ENCODE results near the gene SORBS2.

SORBS2 gene

GRCh38 chr4:185837415-185838103 lies 25.6 kb upstream of the SORBS2 start:
- no peak for TF ChIP-seq POLR2A (IDR thresholded peaks at IDR 0.05; ENCODE audit: extremely low read depth, insufficient read length)
- no peak for TF ChIP-seq MYC (IDR thresholded peaks at IDR 0.05; ENCODE audit: low read depth, low read length)
- no peak for TF ChIP-seq CTCF (IDR thresholded peaks at IDR 0.05; ENCODE audit: low read depth, low read length)
- no peak for TF ChIP-seq MAX (IDR thresholded peaks at IDR 0.05; ENCODE audit: low read depth, low read length)
- no peak for DNase-seq (ENCODE audit: low read depth)
- H3K4me3 ChIP-seq (ENCODE audit: low read depth, low read length) = no peak overlapping the region

- DNase-seq (ENCODE audit: low read depth) = no peak
- TF ChIP-seq POLR2A (IDR thresholded peaks at IDR 0.05; ENCODE audit: extremely low read depth, insufficient read length) (no peak), MAX (IDR thresholded peaks at IDR 0.05; ENCODE audit: low read depth, low read length) (no peak), MYC (IDR thresholded peaks at IDR 0.05; ENCODE audit: low read depth, low read length) (no peak), CTCF (IDR thresholded peaks at IDR 0.05; ENCODE audit: low read depth, low read length) (no peak)
- no peak overlapping the region for H3K4me3 ChIP-seq (ENCODE audit: low read depth, low read length)
These were observed 24.5 kb upstream of the SORBS2 start for GRCh38 chr4:185836241-185837084.

- no peak for DNase-seq (ENCODE audit: low read depth)
- H3K4me3 ChIP-seq (ENCODE audit: low read depth, low read length) = no peak overlapping the region
These were observed 23.8 kb upstream of the SORBS2 start for GRCh38 chr4:185835814-185836213.

GRCh38 chr4:185835336-185835735 lies 23.3 kb upstream of the SORBS2 start:
- no peak for TF ChIP-seq POLR2A (IDR thresholded peaks at IDR 0.05; ENCODE audit: extremely low read depth, insufficient read length)
- TF ChIP-seq MAX (IDR thresholded peaks at IDR 0.05; ENCODE audit: low read depth, low read length) = no peak
- TF ChIP-seq CTCF (IDR thresholded peaks at IDR 0.05; ENCODE audit: low read depth, low read length) = no peak
- TF ChIP-seq MYC (IDR thresholded peaks at IDR 0.05; ENCODE audit: low read depth, low read length) = no peak
- no peak for DNase-seq (ENCODE audit: low read depth)
- H3K4me3 ChIP-seq (ENCODE audit: low read depth, low read length) = no peak overlapping the region

More at GRCh38 chr4:185835814-185836213, 23.8 kb upstream of the SORBS2 start:
- TF ChIP-seq MYC (IDR thresholded peaks at IDR 0.05; ENCODE audit: low read depth, low read length) (no peak), CTCF (IDR thresholded peaks at IDR 0.05; ENCODE audit: low read depth, low read length) (no peak), MAX (IDR thresholded peaks at IDR 0.05; ENCODE audit: low read depth, low read length) (no peak)

- no peak for DNase-seq (ENCODE audit: low read depth)
- TF ChIP-seq CTCF (IDR thresholded peaks at IDR 0.05; ENCODE audit: low read depth, low read length) (no peak), MYC (IDR thresholded peaks at IDR 0.05; ENCODE audit: low read depth, low read length) (no peak)
- H3K4me3 ChIP-seq (ENCODE audit: low read depth, low read length) = no peak overlapping the region
These were observed 22.8 kb upstream of the SORBS2 start for GRCh38 chr4:185834778-185835177.

Measured in NB4 (cell line).